Activated naive CD8-positive, alpha-beta T cell treated with anti-CD3 and anti-CD28 coated beads, Interleukin-2, amount 10 ng/mL, durations not matched to agents 7 days and 5 days (primary cell): ENCODE results near the gene PHKA2. TPM values are rescaled to one million over a fixed set of nuclear protein-coding genes. Genes with fewer than 3 reads are reported as not detected.
A peak's percentile ranks its signal among the peaks of the same experiment; 100 is the strongest.

Source experiments
- ATAC-seq: fragments of 150-1000 bp; cut with Tn5 transposase; one replicate; pipeline ENCODE4 v1.10.0; 2021; ENCODE audit warnings: low read depth, moderate library complexity
- POLR2A ChIA-PET: fragments of 350-600 bp; sonication (Branson Sonifier 250); formaldehyde crosslinking; loops from one replicate; lab custom pipeline; 2021; ENCODE audit warnings: antibody characterized with exemption; lab: Charles Lee
- DNase-seq: peaks from one replicate; pipeline ENCODE4 v3.0.0; 2021
- H3K27ac Mint-ChIP-seq: one replicate; pipeline ENCODE4 v1.8.0; 2022; ENCODE audit warnings: mild to moderate bottlenecking, mixed read lengths
- H3K27me3 Mint-ChIP-seq: one replicate; pipeline ENCODE4 v1.8.0; 2022; ENCODE audit warnings: mild to moderate bottlenecking, moderate library complexity, mixed read lengths
- H3K36me3 Mint-ChIP-seq: one replicate; pipeline ENCODE4 v1.8.0; 2021; ENCODE audit warnings: mild to moderate bottlenecking, mixed read lengths
- H3K4me1 Mint-ChIP-seq: one replicate; pipeline ENCODE4 v1.8.0; 2021; ENCODE audit warnings: mixed read lengths
- H3K4me3 Mint-ChIP-seq: one replicate; pipeline ENCODE4 v1.8.0; 2022; ENCODE audit warnings: mild to moderate bottlenecking, moderate library complexity, mixed read lengths
- H3K9me3 Mint-ChIP-seq: one replicate; pipeline ENCODE4 v1.8.0; 2021; ENCODE audit warnings: mixed read lengths
- total RNA-seq, 2 experiments: library from RNA; stranded (reverse); gene quantifications; one replicate each; pipeline ENCODE4 v1.2.3, GENCODE V29; 2021

Gene PHKA2
- total RNA-seq, 2 experiments from 2014 or later = 31.0 to 32.7 TPM

DNA sequence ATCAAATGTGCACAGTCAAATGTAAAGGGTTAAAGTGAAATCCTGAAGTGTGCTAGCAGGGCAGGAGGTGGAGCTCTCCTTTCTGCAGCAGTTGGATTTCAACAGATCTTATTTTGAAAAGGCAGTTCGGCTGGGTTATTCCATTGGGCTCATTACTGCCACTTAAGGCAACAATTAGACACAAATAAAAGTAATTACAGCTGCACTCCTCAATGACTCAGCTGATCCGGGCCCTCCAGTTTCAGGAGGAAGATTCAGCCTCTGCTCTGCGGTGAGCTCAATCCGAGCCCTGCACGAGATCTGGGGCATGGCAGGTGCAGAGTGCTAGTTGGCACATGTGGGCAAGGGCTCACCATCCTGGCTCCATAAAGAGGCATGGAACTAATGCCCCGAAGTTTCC is 85.4 kb downstream of the PHKA2 start:
- POLR2A ChIA-PET = no interaction called here
- ATAC-seq = no peak
- no peak for DNase-seq
- no peak overlapping the region for H3K4me3 Mint-ChIP-seq
- no peaks in the 10 kb centered on the region for H3K27me3 Mint-ChIP-seq
- no peaks in the 10 kb centered on the region for H3K9me3 Mint-ChIP-seq
- no peaks in the 10 kb centered on the region for H3K36me3 Mint-ChIP-seq
- H3K27ac Mint-ChIP-seq = no peak overlapping the region
- no peaks in the 10 kb centered on the region for H3K4me1 Mint-ChIP-seq

DNA sequence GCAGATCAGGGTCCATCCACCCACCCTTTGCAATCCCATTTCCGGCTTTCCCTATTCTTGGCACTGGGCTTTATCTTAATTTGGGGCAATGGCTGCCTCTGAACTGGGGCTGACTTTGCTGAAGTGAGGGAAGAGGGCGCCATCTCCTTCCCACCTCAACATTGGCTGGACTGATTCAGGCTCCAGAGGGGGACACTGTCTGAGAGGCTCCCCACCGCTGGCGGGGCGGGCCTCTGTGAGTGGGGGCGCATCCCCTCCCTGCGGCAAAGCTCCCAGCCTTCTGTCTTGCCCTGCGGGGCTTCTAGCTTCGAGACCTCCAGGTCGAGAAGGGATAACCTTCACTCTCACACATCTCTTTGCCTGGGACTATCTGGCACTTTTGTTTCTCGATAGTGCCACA is 85.8 kb downstream of the PHKA2 start:
- POLR2A ChIA-PET = no interaction called here
- no peak overlapping the region for H3K27ac Mint-ChIP-seq
- no peaks in the 10 kb centered on the region for H3K27me3 Mint-ChIP-seq
- ATAC-seq (no peak), DNase-seq (no peak)
- H3K4me1 Mint-ChIP-seq = no peaks in the 10 kb centered on the region
- H3K4me3 Mint-ChIP-seq = no peak overlapping the region
- no peaks in the 10 kb centered on the region for H3K9me3 Mint-ChIP-seq
- no peaks in the 10 kb centered on the region for H3K36me3 Mint-ChIP-seq

DNA sequence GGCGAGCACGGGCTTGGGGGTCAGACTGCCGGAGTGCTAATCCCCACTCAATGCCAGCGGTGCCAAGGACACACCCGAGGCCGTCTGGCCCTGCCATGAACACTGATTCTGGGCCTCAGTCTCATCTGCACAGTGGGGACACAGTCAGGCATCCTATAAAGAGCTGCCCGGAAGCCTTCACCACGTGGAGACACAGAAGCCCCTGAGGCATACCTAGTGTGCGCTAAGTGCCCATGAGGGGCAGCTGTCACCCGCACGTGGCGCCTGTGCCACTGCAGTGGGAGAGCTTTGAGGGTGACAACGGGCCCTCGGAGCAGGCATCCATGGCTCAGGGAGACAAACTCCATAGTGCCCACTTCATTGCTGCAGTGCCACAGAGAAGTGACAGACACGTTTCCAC is 86.3 kb downstream of the PHKA2 start:
- Mint-ChIP-seq H3K27ac (no peak overlapping the region), H3K4me1 (no peaks in the 10 kb centered on the region), H3K9me3 (no peaks in the 10 kb centered on the region), H3K4me3 (no peak overlapping the region), H3K36me3 (no peaks in the 10 kb centered on the region), H3K27me3 (no peaks in the 10 kb centered on the region)
- ATAC-seq (no peak), DNase-seq (no peak)
- POLR2A ChIA-PET = no interaction called here

DNA sequence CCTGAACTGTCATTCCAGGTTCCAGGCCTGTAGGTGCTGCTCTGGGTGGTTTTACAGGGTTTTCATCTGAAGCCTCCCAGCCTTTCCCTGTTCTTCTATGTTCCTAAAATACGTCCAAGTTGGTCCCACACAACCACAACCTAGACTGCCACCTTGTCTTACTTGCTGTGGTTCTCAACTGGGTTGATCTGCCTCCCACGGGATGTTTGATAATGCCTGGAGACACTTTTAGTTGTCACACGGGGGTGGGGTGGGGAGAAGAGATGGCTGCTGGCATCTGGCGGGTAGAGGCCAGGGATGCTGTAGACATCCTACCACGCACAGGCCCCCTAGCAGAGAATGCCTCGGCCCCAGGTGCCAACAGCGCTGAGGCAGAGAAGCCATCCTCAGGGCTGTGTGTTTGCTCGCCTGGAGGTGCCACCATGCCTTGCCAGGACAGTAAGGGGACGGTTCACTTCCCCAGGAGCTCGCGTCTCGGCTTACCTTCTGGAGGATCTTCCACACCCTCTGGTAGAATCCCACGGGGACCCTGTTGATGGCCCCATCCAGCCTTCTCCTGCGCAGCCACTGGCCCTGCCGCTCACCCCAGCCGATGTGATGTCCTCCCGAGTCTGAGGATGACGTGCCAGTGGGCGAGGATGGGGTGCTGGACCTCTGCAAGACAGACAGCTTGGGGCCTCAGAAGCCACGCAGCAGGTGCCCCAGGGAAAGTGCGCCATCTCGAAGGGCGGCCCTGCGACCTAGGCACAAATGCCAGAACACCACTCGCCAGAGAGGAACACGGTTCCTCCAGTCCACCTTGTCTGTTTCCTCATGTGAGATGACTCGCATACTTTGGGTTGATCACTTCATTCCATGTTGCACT is 87.0 kb downstream of the PHKA2 start:
- H3K27ac Mint-ChIP-seq = no peak overlapping the region
- H3K4me1 Mint-ChIP-seq = no peaks in the 10 kb centered on the region
- H3K27me3 Mint-ChIP-seq = no peaks in the 10 kb centered on the region
- POLR2A ChIA-PET = no interaction called here
- no peak for ATAC-seq
- no peaks in the 10 kb centered on the region for H3K9me3 Mint-ChIP-seq
- DNase-seq = no peak
- H3K4me3 Mint-ChIP-seq = no peak overlapping the region
- no peaks in the 10 kb centered on the region for H3K36me3 Mint-ChIP-seq

- Mint-ChIP-seq H3K4me3 (no peak overlapping the region), H3K4me1 (no peaks in the 10 kb centered on the region), H3K27ac (no peak overlapping the region), H3K27me3 (no peaks in the 10 kb centered on the region), H3K9me3 (no peaks in the 10 kb centered on the region), H3K36me3 (no peaks in the 10 kb centered on the region)
- ATAC-seq (no peak), DNase-seq (no peak)
- POLR2A ChIA-PET = no interaction called here
These were observed 88.5 kb downstream of the PHKA2 start for GRCh38 chrX:18895189-18895951.

DNA sequence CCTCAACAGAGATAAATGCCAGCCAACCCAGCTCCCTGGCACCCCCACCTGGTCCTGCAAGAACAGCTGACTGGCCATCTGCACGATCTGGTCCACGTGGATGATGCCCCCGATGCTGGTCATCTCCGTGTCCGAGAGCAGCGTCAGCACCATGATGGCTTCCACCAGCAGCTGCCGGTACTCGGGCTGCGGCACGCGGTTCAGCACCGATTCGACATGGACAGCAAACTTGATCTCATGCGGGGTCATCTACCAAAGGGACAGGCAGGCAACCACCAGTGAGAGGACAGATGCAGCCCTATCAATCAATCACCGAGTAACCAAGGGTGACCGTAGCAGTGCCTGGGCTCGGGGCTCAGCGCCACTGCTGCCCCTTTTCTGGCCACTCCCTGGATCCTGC is 89.8 kb downstream of the PHKA2 start:
- Mint-ChIP-seq H3K4me3 (no peak overlapping the region), H3K36me3 (no peaks in the 10 kb centered on the region), H3K27me3 (no peaks in the 10 kb centered on the region), H3K9me3 (no peaks in the 10 kb centered on the region), H3K27ac (no peak overlapping the region), H3K4me1 (peaks cover 2% of the 10 kb centered on the region)
- DNase-seq (no peak), ATAC-seq (no peak)
- POLR2A ChIA-PET = no interaction called here

- no peak overlapping the region for H3K4me3 Mint-ChIP-seq
These were observed 90.4 kb downstream of the PHKA2 start for GRCh38 chrX:18893536-18893935.

DNA sequence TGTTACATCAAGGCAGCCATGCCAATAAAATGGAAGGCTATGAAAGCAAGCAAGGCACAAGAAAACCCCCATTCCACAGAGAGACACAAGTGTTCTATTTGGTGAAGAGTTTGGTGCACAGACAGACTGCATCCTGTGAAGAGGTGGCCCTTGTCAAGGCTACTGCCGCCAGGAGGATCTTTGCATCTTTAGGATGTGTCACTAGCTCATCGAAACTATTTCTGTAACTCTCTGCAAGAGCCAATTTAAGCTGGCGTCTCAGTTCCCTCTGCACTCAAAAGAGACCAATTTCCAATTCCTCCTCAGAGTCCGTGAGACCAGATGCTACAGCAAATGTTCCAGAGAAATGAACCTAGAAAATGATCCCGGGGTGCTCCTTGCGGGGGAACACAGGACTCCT is 91.0 kb downstream of the PHKA2 start:
- Mint-ChIP-seq H3K4me3 (no peak overlapping the region), H3K9me3 (no peaks in the 10 kb centered on the region), H3K27me3 (no peaks in the 10 kb centered on the region), H3K4me1 (peaks cover 2% of the 10 kb centered on the region), H3K27ac (no peak overlapping the region), H3K36me3 (no peaks in the 10 kb centered on the region)
- POLR2A ChIA-PET = no interaction called here
- no peak for ATAC-seq
- no peak for DNase-seq

More at GRCh38 chrX:18893536-18893935, 90.4 kb downstream of the PHKA2 start:
- Mint-ChIP-seq H3K27ac (no peak overlapping the region), H3K4me1 (peaks cover 2% of the 10 kb centered on the region), H3K9me3 (no peaks in the 10 kb centered on the region), H3K36me3 (no peaks in the 10 kb centered on the region), H3K27me3 (no peaks in the 10 kb centered on the region)
- DNase-seq (no peak), ATAC-seq (no peak)
- POLR2A ChIA-PET = no interaction called here

GRCh38 chrX:18891548-18891945 is 92.4 kb downstream of the PHKA2 start:
- no peaks in the 10 kb centered on the region for H3K27me3 Mint-ChIP-seq
- POLR2A ChIA-PET = no interaction called here
- H3K27ac Mint-ChIP-seq = no peak overlapping the region
- peaks cover 6% of the 10 kb centered on the region for H3K4me1 Mint-ChIP-seq
- no peaks in the 10 kb centered on the region for H3K36me3 Mint-ChIP-seq
- DNase-seq (no peak), ATAC-seq (no peak)
- no peak overlapping the region for H3K4me3 Mint-ChIP-seq
- H3K9me3 Mint-ChIP-seq = no peaks in the 10 kb centered on the region

GRCh38 chrX:18890724-18891547 is 93.0 kb downstream of the PHKA2 start:
- H3K9me3 Mint-ChIP-seq = no peaks in the 10 kb centered on the region
- no peak overlapping the region for H3K4me3 Mint-ChIP-seq
- H3K4me1 Mint-ChIP-seq = peaks cover 11% of the 10 kb centered on the region
- ATAC-seq = no peak
- no peak for DNase-seq
- H3K27me3 Mint-ChIP-seq = no peaks in the 10 kb centered on the region
- H3K27ac Mint-ChIP-seq = no peak overlapping the region
- POLR2A ChIA-PET = no interaction called here
- H3K36me3 Mint-ChIP-seq = no peaks in the 10 kb centered on the region

- POLR2A ChIA-PET = no interaction called here
- no peak for ATAC-seq
- DNase-seq = no peak
- Mint-ChIP-seq H3K4me3 (no peak overlapping the region), H3K4me1 (peaks cover 14% of the 10 kb centered on the region), H3K36me3 (no peaks in the 10 kb centered on the region), H3K27ac (peak overlapping the region; percentile 30), H3K9me3 (no peaks in the 10 kb centered on the region), H3K27me3 (no peaks in the 10 kb centered on the region)
These were observed 93.9 kb downstream of the PHKA2 start for GRCh38 chrX:18890049-18890381.

- Mint-ChIP-seq H3K9me3 (no peaks in the 10 kb centered on the region), H3K27me3 (no peaks in the 10 kb centered on the region), H3K36me3 (no peaks in the 10 kb centered on the region), H3K4me1 (peaks cover 14% of the 10 kb centered on the region), H3K4me3 (no peak overlapping the region), H3K27ac (peak overlapping the region; percentile 30)
- POLR2A ChIA-PET = no interaction called here
- no peak for DNase-seq
- ATAC-seq = no peak
These were observed 94.4 kb downstream of the PHKA2 start for GRCh38 chrX:18889346-18890048.

- POLR2A ChIA-PET = no interaction called here
- no peaks in the 10 kb centered on the region for H3K27me3 Mint-ChIP-seq
These were observed 95.6 kb downstream of the PHKA2 start for GRCh38 chrX:18888281-18888680.

More at GRCh38 chrX:18888281-18888680, 95.6 kb downstream of the PHKA2 start:
- Mint-ChIP-seq H3K4me1 (peaks cover 14% of the 10 kb centered on the region), H3K36me3 (no peaks in the 10 kb centered on the region), H3K27ac (no peak overlapping the region), H3K9me3 (no peaks in the 10 kb centered on the region), H3K4me3 (no peak overlapping the region)
- DNase-seq (no peak), ATAC-seq (no peak)
